ENCODE measurements around the gene SIN3B.

Gene SIN3B

DNA sequence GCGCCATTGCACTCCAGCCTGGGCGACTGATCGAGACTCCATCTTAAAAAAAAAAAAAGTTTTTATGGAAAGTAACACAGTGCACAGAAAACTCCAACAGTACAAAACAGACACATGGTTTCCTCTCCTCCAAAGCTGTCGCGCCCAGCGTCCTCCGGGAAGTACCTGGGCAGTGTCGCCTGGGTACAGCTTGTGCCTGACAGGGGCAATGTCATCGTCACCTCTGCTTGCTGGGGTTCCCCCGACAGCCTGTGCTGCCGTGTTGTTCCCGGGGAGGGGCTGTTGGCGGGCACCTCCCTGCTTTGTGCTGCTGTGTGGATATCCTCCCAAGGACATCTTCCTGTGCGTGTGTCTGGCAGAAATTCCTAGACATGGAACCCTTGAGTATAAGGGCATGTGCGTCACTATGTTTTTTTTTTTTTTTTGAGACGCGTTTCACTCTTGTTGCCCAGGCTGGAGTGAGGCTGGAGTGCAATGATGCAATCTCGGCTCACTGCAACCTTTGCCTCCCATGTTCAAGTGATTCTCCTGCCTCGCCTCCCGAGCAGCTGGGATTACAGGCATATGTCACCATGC, 57.2 kb downstream of the SIN3B start:
- no peak for DNase-seq

DNA sequence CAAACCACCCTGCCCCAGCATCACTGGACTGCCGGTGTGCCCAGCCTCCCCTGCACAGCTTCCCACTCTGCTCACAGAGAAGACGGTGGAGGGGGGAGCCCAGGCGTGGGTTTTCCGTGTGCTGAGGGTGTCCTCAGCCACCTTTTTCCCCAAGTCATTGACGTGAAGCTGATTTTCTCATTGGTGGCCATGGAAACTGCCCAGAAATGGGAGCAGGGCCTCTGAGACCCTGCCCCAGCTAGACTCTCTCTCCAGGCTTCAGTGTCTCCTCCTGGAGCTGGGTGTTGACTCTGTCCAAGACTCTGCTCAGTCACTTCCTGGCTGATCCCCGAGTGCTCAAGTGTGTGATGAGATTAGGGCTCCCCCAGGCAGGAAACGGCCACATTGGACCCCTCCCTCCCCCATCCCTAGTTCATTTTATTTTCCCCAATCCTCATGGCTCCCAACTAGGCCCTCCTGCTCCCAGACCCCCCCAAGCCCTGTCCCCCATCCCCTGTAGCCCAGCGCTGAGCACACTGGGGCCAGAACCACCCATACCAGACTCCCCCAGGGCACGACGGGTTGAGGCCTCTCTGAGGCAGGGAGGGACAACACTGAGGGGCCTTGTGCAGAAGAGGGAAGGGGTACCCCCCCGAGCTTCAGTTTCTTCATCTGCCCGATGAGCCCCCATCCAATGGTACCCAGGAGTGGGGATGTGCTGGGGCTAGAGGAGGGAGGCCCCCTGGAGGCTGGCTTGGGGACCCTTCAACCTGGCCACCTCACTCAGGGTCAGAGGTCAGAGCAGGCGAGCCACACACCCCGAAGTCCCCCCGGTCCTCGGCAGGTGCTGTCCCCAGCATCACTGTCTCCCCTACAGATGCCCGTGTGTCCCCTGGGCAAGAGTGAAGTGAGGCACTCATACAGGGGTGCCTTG, 58.4 kb downstream of the SIN3B start:
- in situ Hi-C loops (cut with MboI; ENCODE audit: low pct_unique_long_range_greater_than_20kb, low sequenced_read_pairs), result no loop called here
- DNase-seq, result no peak

More for the DNA sequence above, 57.2 kb downstream of the SIN3B start:
- in situ Hi-C loops (cut with MboI; ENCODE audit: low pct_unique_long_range_greater_than_20kb, low sequenced_read_pairs), result no loop called here

DNA sequence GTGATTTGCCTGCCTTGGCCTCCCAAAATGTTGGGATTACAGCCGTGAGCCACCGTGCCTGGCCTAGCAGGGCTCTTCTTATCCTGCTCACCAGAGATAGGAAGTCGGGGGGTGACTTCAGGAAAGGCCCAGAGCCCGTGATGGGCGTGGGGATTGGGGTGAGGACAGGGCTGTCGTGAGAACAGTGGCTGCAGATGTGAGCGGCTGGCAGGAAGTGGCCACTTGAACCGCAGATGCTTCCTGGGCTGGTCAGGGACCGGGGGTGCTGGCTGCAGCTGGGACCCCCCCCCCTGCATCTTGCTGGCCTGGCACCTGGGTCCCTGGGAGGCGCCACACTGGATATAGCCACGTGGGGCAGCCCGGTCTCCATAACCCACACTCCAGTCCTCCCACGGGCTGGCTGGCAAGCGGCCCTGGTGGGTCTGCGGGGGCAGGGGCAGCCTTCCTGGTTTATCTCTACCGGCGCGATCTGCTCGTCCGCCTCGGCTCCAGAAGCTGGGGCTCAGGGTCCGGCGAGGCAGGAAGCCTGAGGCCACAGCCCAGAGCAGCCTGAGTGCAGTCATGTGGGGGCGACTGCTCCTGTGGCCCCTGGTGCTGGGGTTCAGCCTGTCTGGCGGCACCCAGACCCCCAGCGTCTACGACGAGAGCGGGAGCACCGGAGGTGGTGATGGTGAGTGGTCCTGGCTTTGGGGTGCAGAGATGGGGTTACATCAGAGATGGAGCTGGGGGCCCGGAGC, 59.6 kb downstream of the SIN3B start, which contains the start of gene F2RL3:
TSS of gene F2RL3 (plus strand) at position 371 of the 737 bp plus-strand sequence. CDS start at position 562, 191 bp downstream.
- in situ Hi-C loops (cut with MboI; ENCODE audit: low pct_unique_long_range_greater_than_20kb, low sequenced_read_pairs), result no loop called here
- DNase-seq, result peak; percentile 97

DNA sequence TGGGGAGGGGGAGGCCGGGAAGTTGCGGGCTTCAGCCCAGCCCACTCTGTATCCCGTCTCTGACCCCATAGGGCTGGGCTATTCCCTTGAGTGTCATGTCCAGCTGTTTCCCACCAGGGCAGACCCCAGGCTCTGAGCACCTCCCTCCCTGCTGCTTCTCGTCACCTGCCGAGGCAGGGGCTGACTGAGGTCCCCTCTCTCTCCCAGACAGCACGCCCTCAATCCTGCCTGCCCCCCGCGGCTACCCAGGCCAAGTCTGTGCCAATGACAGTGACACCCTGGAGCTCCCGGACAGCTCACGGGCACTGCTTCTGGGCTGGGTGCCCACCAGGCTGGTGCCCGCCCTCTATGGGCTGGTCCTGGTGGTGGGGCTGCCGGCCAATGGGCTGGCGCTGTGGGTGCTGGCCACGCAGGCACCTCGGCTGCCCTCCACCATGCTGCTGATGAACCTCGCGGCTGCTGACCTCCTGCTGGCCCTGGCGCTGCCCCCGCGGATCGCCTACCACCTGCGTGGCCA, 60.2 kb downstream of the SIN3B start:
- in situ Hi-C loops (cut with MboI; ENCODE audit: low pct_unique_long_range_greater_than_20kb, low sequenced_read_pairs), result no loop called here
- no peak for DNase-seq

DNA sequence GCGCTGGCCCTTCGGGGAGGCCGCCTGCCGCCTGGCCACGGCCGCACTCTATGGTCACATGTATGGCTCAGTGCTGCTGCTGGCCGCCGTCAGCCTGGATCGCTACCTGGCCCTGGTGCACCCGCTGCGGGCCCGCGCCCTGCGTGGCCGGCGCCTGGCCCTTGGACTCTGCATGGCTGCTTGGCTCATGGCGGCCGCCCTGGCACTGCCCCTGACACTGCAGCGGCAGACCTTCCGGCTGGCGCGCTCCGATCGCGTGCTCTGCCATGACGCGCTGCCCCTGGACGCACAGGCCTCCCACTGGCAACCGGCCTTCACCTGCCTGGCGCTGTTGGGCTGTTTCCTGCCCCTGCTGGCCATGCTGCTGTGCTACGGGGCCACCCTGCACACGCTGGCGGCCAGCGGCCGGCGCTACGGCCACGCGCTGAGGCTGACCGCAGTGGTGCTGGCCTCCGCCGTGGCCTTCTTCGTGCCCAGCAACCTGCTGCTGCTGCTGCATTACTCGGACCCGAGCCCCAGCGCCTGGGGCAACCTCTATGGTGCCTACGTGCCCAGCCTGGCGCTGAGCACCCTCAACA, 60.8 kb downstream of the SIN3B start:
- no peak for DNase-seq
- in situ Hi-C loops (cut with MboI; ENCODE audit: low pct_unique_long_range_greater_than_20kb, low sequenced_read_pairs), result no loop called here

DNA sequence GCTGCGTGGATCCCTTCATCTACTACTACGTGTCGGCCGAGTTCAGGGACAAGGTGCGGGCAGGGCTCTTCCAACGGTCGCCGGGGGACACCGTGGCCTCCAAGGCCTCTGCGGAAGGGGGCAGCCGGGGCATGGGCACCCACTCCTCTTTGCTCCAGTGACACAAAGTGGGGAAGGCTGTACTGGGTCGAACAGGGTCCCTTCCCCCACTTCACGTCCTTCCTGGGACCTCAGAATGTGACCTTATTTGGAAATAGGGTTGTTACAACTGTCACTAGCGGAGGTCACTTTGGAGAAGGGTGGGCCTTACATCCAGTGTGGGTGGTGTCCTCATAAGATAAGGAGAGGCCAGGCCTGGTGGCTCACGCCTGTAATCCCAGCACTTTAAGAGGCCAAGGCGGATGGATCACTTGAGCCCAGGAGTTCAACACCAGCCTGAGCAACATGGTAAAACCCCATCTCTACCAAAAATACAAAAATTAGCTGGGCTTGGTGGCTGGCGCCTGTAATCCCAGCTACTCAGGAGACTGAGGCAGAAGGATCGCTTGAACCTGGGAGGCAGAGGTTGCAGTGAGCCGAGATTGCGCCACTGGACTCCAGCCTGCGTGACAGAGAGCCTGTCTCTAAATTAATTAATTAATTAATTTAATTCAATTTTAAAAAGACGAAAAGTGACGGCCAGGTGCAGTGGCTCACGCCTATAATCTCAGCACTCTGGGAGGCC, 61.4 kb downstream of the SIN3B start:
- in situ Hi-C loops (cut with MboI; ENCODE audit: low pct_unique_long_range_greater_than_20kb, low sequenced_read_pairs), result no loop called here

DNA sequence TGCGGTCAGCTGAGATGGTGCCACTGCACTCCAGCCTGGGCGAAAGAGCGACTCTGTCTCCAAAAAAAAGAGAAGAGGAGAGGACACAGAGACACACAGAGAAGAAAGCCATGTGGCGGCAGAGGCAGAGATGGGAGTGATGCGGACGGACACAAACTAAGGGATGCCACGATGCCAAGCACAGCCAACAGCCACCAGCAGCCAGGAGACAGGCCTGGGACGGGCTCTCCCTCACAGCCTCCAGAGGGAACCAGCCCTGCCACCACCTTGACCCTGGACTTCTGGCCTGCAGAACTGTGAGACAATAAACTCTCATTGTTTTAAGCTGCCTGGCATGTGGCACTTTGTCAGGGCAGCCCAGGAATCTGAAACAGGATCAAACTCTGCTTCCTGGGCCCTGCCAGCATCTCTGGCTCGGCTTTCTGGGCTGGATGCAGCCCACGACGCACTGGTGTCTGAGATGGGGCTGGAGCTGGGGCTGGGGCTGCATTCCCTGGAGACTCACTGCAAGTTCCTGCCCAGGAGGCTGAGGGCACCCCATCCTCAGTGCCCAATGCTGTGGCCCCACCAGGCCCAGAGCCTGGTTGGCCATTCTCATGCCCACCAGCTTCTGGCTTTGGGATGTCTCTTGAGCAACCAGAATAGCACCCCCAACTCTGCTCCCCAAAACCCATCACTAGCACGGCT, 62.6 kb downstream of the SIN3B start:
- in situ Hi-C loops (cut with MboI; ENCODE audit: low pct_unique_long_range_greater_than_20kb, low sequenced_read_pairs), result no loop called here
- no peak for DNase-seq

More for the DNA sequence above, 61.4 kb downstream of the SIN3B start:
- no peak for DNase-seq

DNA sequence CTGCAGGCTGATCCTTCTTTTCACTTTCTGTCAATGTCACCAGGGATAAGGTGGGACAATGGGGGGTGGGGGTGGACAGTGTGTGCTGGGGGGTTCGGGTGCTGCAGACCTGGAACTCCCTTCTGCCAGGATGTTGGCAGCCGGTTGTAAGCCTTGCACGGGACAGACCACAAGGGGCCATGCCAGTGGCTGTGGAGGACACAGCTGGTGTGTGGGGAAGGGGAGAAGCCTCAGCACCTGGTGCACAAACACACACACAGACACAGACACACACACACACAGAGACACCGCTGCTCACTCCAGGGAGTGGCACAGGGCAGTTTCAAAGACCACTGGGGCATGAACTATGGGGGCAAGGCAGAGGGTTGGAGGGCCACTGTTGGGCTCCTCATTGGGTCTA, 63.2 kb downstream of the SIN3B start:
- DNase-seq, result no peak
- in situ Hi-C loops (cut with MboI; ENCODE audit: low pct_unique_long_range_greater_than_20kb, low sequenced_read_pairs), result no loop called here

DNA sequence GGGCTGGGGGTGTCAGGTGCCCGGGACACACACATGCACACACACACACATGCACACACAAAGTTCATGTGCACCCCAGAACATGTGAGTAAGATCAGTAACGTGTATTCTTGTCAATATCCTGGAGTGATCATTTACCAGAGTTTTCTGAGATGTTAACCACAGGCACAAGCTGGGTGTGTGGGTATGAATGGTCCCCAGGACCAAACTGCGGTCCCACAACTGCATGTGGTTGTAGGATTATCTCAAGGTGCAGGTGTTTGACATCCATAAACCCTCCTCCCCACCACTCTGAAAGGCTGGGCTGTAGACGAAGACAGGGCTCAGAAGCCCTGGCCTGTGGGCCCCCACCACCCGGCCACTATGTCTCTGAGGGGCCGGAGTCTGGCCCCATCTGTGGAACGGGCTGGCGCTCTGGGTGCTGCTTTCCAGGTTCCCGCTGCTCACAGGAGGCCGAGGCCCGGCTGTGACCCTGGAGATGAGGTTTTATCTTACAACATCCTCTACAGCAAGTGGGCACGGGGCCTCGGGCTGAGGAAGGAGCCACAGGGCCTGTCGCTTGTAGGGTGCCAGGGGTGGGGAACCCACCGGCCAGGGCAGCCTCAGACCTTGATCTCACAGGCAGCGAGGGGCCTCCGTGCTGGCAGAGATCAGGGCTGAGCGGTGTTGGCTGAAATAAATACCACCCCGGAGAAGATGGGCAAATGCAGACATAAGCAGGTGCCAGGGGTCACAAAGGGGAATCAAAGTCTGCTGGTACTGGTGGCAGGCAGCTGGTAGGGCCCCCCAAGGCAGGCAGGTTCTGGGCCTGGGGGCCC, 63.9 kb downstream of the SIN3B start:
- in situ Hi-C loops (cut with MboI; ENCODE audit: low pct_unique_long_range_greater_than_20kb, low sequenced_read_pairs), result no loop called here

DNA sequence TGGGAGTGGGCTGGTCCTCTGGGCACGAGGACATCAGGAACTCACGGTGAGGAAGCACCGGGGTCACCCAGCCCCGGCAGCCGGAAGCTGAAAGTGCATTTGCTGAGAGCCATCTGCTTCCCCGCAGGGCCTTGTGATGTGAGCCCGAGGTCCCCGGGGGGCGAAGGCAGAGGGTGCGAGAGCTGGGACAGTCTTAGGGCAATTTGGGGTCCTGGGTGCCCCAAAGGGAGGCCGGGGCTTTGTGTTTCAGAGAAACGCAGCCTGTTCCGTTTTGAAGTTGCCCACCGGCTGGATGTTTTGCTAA, 64.4 kb downstream of the SIN3B start:
- in situ Hi-C loops (cut with MboI; ENCODE audit: low pct_unique_long_range_greater_than_20kb, low sequenced_read_pairs), result no loop called here
- no peak for DNase-seq

More for the DNA sequence above, 63.9 kb downstream of the SIN3B start:
- no peak for DNase-seq

DNA sequence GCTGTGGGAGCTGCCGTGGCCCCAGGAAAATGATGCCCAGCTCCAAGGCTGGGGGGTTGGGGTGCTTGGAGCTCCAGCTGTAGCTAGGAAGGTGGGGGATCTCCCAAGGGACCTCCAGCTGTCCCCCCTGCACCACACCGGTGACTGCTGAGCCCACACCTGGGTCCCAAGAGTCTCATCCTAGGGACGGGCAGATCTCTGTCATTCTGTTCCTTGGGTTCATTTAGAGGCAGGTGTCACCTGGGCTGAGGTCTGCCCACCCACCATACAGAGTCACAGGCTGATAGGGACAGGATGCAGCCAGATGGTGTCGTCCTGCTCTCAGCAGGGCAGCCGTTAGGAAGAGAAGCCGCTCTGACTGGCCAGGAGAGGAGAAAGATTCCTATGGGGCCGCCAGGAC, 64.9 kb downstream of the SIN3B start:
- DNase-seq, result no peak
- in situ Hi-C loops (cut with MboI; ENCODE audit: low pct_unique_long_range_greater_than_20kb, low sequenced_read_pairs), result no loop called here

DNA sequence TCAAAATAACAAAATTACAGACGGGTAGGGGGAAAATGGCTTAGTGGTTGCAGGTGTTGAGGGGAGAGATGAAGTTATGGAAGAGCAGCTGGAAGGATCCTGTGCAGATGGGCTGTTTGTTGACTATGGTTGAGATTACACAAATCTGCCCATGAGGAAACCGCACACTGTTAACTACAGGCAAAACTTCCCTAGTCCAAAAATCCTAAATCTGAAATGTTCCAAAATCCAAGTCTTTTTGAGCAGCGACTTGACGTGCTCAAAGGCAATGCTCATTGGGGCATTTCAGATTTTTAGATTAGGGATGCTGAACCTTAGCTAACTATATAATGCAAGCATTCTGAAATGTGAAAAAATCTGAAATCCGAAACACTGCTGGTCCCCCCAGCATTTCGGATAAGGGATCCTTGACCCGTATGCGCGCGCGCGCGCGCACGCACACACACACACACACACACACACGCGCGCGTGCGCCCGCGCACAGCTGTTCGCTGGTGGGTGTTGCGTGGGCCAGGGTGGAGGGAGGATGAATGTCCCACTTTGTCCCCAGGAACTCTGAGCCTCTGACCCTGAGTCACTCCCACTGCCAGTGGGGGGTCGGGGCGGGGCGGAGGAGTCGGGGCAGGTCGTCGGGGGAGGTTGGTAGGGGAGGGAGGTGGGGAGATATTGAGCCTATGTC, 66.4 kb downstream of the SIN3B start:
- no peak for DNase-seq
- in situ Hi-C loops (cut with MboI; ENCODE audit: low pct_unique_long_range_greater_than_20kb, low sequenced_read_pairs), result no loop called here

DNA sequence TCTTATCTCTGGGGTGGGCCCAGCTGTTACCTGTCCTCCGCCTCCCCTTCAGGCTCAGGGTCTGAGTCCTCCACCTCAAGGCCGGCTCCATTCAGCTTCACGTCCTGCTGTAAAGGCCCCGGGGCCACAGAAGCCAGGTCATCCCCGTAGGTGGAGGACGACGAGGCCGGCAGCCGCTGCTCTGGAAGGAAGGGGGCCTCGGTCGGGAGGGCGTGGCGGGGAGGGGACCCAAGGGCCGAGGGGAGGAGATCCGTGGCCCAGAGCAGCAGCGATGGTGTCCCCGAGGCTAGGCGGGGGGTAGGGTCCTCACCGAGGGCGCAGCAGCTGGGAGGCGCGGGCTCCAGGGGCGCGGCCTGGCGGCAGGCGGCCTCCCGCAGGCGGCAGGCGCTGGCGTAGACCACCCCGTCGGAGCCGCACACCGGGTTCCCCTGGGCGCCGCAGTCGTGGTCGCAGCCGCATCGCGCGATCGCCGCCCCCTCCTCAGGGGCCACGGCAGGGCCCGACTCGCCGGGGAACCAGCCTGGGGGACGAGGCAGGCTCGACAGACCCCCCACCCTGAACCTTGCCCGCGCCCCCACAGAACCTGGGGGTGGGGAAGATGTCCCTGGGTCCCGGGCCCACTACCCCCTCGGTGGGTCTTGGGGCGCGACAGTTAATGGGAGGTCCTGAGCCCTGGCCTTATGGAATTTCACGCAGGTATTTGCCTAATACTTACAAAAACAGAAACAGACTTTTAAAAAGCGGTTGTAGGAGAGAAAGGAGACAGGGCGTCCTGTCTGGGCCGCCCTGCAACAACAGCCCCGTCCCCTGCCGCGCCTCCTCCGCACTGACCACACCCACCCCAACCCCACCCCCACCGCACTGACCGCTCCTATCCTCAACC, 67.2 kb downstream of the SIN3B start:
- in situ Hi-C loops (cut with MboI; ENCODE audit: low pct_unique_long_range_greater_than_20kb, low sequenced_read_pairs), result no loop called here
- no peak for DNase-seq

DNA sequence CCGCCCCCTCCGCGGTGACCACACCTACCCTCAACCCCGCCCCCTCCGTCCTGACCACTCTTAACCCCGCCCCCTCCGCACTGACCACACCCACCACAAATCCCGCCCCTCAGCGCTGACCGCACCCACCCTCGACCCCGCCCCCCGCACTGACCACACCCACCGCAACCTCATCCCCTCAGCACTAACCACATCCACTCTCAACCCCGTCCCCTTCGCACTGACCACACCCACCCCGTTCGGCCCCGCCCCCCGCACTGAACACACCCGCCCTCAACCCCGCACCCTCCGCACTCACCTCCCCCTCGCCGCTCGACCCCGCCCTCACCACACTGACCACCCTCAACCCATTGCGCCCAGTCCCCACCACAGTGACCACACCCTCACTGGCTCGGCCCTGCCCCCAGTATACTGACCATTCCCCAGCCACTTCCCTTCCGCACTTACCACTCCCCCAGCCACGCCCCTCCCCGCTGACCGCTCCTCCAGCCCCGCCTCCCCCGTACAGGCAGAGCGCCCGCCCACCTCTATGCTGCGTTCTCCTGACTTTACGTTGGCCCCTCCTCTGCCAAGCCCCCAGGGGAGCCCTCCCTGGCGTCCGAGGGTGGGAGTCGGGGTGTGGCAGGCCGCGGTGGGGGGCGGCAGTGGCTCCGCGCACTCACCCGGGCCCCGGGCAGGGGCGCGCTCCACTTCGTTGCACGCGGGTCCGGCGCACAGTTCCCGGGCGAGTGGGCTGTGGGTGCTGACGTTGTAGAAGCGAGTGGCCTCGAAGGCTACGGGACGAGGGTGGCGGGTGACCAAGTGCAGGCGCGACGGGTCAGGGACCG, 68.0 kb downstream of the SIN3B start:
- DNase-seq, result no peak
- in situ Hi-C loops (cut with MboI; ENCODE audit: low pct_unique_long_range_greater_than_20kb, low sequenced_read_pairs), result no loop called here

DNA sequence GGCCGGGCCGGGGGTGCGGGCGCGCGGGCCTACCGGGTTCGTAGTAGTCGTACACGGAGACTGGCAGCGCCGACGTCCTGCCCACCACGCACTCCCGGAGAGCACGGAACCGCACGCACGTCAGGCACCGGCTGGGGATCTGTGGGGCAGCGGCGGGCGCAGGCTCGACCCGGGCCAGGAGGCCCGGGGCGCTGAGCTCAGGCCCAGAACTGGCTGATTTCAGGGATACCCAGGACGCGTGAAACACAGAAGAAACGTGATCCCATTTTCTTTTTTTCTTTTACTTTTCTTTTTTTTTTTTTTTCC, 68.6 kb downstream of the SIN3B start:
- in situ Hi-C loops (cut with MboI; ENCODE audit: low pct_unique_long_range_greater_than_20kb, low sequenced_read_pairs), result no loop called here
- no peak for DNase-seq

All from KBM-7 (cell line).